Activated CD4-positive, alpha-beta T cell treated with anti-CD3 and anti-CD28 coated beads, Interleukin-2, amount 50 U/mL, for 16 hours (primary cell): ENCODE data around the gene MICALL2.
A peak's percentile ranks its signal among the peaks of the same experiment; 100 is the strongest.

ENCODE experiments used
- DNase-seq: peaks from one replicate; pipeline ENCODE4 v3.0.0-alpha.2; 2020

Gene MICALL2

DNA sequence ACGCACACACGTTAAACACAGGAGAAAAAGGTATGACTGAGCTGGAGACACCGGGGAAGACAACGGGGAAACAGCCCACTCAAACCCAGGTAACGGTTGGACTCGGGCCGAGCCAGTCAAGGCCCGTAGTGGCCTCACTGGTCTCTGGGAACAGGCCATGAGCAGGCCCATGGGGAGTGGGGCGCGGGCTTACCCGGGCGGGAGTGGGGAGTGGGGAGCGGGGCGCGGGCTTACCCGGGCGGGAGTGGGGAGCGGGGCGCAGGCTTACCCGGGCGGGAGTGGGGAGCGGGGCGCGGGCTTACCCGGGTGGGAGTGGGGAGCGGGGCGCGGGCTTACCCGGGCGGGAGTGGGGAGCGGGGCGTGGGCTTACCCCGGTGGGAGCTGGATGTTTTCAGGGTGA lies 33.4 kb upstream of the MICALL2 start:
- no peak for DNase-seq

DNA sequence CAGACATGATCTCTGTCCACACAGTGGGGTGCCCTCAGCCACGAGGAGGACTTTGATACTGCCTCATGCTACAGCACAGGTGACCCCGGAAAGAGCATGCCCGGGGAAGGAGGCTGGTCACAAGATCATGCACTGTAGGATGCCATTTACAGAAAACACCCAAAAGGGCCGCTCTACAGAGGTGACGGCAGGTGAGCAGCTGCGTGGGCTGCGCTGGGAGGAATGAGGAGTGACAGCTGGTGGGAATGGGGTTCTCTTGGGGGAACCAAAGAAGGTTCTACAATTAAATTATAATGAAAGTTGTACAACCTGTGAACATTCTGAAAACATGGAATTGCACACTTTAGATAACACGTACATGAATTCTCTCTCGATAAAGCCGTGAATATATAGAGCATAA lies 33.0 kb upstream of the MICALL2 start:
- no peak for DNase-seq

GRCh38 chr7:1490837-1491236 lies 31.6 kb upstream of the MICALL2 start:
- no peak for DNase-seq

DNA sequence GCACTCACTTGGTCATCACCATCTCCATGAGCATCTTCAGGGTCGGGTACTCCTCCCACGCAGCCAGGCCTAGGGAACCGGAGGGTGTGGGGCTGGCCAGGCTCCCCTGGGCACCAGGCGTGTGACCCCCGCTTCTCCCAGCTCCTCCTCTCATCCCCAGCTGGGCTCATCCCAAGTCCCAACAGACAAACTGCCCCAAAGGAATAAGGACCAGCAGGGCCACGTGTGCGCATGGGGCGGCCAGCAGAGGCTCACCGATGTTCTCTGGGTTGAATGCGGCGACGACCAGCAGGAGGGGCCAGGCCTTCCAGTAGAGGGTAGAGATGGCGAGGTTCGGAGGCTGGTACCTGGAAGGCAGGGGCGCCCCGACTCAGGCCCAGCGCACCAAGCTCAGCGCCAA lies 30.1 kb upstream of the MICALL2 start:
- no peak for DNase-seq

DNA sequence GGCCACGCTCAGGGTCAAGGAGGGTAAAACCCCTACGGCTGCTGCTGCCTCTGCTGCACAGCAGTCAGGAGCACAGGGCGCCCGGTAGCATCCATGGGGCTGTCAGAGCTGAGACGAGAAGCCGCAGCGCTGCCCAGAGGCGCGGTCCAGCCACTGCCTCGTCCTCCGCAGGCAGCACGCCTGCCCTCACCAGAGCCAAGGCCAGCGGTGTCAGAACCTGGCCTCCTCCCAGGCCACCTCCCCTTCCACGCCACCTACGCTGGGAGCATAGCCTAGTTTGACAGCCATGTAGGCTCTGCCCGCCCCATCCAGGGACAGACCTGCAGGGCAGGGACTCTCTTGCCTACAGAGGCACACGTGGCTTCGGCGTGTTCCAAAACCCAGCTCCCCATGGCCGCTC lies 28.7 kb upstream of the MICALL2 start:
- DNase-seq, result no peak

- DNase-seq, result no peak
These were observed 28.2 kb upstream of the MICALL2 start for GRCh38 chr7:1487466-1487865.

GRCh38 chr7:1486571-1486970 lies 27.3 kb upstream of the MICALL2 start:
- no peak for DNase-seq

GRCh38 chr7:1485156-1485555 lies 25.9 kb upstream of the MICALL2 start:
- DNase-seq, result no peak

DNA sequence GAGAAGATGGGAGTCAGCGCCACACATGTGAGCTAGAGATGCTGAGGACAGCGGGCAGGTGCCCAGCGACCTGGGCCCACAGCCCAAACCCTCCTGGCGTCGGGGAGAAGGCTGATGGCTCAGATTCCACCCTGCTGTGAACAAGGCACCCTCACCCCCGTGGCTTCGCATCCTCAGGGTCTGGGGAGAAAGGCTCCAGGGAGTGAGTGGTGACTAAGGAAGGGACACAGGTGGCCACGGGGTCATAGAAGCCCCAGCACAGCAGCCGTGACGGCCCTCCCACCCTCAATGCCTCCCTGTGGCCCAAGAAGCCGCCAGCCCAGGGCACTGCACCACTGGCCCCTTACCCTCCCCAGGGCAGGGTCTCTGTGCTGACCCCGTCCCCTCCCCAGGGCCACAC lies 25.3 kb upstream of the MICALL2 start:
- no peak for DNase-seq

GRCh38 chr7:1483536-1484505 lies 24.6 kb upstream of the MICALL2 start:
- no peak for DNase-seq

DNA sequence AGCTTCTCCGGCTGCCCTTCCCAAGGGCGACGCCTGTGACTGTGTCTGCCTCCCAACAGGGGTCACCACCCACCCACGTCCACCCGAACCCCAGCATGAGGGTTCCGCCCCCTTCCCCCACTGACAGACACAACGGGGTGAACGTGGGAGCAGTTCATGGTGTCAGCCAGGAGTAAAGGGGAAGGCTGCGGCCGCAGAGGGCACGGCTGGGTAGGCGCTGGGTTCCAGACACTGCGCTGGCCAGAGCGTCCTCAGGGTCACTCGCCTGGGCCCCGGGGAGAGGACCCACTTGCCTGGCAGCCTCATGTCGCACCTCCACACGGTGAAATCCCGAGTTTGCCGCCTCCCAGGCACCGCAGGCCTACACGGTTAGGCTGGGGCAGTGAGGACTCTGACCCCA lies 23.8 kb upstream of the MICALL2 start:
- no peak for DNase-seq

DNA sequence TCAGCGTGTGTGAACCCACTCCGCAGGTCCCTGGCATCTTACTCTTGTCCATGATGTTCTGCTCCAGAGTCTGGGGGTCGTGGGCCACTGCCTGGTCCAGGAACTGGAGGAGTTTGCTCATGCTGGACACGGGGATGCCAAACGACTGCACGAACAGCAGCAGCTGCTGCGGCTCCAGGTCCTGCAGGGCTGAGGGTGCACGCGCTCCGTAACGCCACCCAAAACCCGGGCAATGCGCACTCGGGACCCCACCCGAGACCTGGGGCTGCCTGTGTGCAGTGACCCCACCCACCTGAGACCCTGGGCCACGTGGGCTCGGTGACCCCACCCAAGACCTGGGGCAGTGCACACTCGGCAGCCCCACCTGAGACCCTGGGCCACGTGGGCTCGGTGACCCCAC lies 22.0 kb upstream of the MICALL2 start:
- DNase-seq, result no peak

DNA sequence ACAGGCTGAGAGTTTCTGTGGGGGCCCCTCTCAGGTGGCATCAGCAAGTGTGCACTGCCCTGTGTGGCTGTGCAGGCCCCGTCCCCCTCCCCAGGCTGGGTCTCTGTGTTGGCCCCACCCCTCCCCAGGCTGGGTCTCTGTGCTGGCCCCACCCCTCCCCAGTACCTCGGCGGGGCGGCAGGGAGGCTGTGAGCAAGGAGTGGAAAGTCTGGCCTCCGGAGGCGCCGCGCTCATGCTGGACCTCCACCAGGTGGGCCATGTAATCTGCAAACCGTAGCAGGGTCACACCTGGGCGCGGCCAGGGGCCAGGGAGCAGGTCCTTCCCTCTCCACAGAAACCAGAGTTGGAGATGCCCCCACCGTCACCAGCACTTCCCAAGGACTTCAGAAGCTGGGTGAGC lies 21.4 kb upstream of the MICALL2 start:
- no peak for DNase-seq

GRCh38 chr7:1479287-1479686 lies 20.0 kb upstream of the MICALL2 start:
- no peak for DNase-seq

- no peak for DNase-seq
These were observed 19.2 kb upstream of the MICALL2 start for GRCh38 chr7:1478480-1478879.

- DNase-seq, result no peak
These were observed 17.6 kb upstream of the MICALL2 start for GRCh38 chr7:1476859-1477258.

DNA sequence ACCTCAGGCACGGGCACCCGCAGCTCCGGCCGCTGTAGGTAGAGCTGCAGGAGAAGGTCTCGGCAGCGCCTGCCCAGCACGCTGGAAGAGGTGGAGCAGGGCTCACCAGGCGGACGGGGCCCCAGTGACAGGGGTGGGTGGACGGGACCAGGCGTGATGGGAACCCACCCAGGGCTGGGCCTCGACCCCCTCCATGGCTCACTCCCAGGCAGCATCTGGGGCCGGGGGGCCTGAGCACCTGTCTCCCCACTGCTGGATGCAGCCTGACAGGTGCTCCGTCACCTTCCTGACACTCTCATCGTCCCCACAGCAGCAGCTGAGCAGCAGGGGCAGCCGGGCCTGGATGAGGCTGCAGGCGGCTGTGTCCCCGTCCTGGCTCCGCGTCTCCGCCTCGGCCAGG lies 16.7 kb upstream of the MICALL2 start:
- no peak for DNase-seq

- DNase-seq, result no peak
These were observed 16.1 kb upstream of the MICALL2 start for GRCh38 chr7:1475393-1475792.

- no peak for DNase-seq
These were observed 15.5 kb upstream of the MICALL2 start for GRCh38 chr7:1474736-1475135.

DNA sequence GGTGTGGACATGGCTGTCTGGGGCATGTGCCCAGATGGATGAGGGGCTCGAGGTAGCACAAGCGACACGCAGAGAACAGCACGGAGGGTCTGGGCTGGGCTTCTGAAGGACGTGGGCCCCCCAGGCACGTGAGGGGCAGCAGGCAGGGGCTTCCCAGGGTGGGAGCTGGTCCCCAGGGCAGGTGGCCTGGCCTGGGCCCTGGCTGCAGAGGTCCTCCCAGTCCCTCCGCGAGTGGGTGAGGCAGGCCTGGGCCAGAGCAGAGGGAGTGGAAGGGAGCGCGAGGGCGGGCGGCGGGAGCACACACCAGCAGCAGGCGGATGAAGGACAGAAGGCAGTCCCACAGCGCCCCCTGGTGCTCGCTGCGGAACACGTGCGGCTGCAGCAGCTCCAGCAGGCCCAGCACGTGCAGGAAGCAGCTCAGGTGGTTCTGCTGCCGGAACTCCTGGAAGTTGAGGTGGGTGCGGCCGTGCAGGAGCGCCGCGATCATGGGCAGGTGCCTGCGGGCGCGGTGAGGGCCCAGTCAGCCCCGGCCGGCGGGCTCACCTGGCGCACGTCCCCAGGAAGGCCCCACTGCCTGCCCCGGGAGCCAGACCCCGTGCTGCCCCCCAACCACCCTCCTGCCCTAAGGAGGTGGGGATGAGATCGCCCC lies 14.7 kb upstream of the MICALL2 start:
- DNase-seq, result peak; percentile 89

GRCh38 chr7:1470901-1471300 lies 11.6 kb upstream of the MICALL2 start:
- no peak for DNase-seq

- DNase-seq, result no peak
These were observed 9.5 kb upstream of the MICALL2 start for GRCh38 chr7:1468643-1469298.

DNA sequence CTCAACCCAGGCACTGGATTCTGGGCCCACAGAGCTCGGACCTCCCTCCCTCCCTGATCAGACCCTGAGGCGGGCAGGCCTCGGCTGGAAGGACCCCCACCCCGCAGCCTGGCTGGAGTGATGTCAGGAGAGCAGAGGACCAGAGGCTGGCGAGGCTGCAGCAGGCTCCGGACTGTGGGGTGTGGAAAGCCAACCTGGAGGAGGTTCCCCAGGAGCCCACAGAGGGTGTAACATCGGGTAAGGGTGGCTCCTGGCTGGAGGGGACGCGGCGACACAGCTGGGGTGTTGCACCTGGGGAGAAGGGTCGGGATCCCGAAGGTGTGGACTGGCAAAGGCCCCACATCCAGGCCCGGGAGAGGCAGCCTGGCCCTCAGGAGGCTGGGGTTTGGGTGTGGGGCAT lies 8.9 kb upstream of the MICALL2 start:
- no peak for DNase-seq
